ENCODE data around the gene TRMT5.

Gene TRMT5

GRCh38 chr14:60973070-60973469 lies 7.8 kb downstream of the TRMT5 start:
- Histone ChIP-seq H3K4me1 (ENCODE audit: low read length) (no peaks in the 10 kb centered on the region), H3K36me3 (replicated peaks; ENCODE audit: insufficient read depth, low read length) (no peaks in the 10 kb centered on the region), H2AFZ (ENCODE audit: low read length) (no peak overlapping the region), H3K79me2 (ENCODE audit: low read length) (no peaks in the 10 kb centered on the region), H3K4me2 (ENCODE audit: low read depth, low read length) (no peak overlapping the region), H3K9me2 (replicated peaks; ENCODE audit: insufficient read depth, low read length) (no peaks in the 10 kb centered on the region), H3K9ac (ENCODE audit: low read length) (no peak overlapping the region), H3F3A (ENCODE audit: insufficient read depth, low read length) (no peaks in the 10 kb centered on the region), H3K4me3 (ENCODE audit: low read length) (no peak overlapping the region), H4K20me1 (ENCODE audit: insufficient read depth, low read length) (no peaks in the 10 kb centered on the region), H3K27me3 (replicated peaks; ENCODE audit: insufficient read depth, low read length) (no peaks in the 10 kb centered on the region), H3K27ac (ENCODE audit: low read length) (no peak overlapping the region), H3K9me3 (replicated peaks; ENCODE audit: insufficient read depth, low read length) (no peaks in the 10 kb centered on the region)
- TF ChIP-seq EZH2phosphoT487 (IDR thresholded peaks at IDR 0.05; ENCODE audit: low read length) (no peak), EZH2 (optimal IDR thresholded peaks at IDR 0.05; ENCODE audit: low read depth, low read length) (no peak)
- TF ChIP-seq, protein P1, sequence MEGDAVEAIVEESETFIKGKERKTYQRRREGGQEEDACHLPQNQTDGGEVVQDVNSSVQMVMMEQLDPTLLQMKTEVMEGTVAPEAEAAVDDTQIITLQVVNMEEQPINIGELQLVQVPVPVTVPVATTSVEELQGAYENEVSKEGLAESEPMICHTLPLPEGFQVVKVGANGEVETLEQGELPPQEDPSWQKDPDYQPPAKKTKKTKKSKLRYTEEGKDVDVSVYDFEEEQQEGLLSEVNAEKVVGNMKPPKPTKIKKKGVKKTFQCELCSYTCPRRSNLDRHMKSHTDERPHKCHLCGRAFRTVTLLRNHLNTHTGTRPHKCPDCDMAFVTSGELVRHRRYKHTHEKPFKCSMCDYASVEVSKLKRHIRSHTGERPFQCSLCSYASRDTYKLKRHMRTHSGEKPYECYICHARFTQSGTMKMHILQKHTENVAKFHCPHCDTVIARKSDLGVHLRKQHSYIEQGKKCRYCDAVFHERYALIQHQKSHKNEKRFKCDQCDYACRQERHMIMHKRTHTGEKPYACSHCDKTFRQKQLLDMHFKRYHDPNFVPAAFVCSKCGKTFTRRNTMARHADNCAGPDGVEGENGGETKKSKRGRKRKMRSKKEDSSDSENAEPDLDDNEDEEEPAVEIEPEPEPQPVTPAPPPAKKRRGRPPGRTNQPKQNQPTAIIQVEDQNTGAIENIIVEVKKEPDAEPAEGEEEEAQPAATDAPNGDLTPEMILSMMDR (IDR thresholded peaks at IDR 0.05; ENCODE audit: low read length): no peak
- no peak for DNase-seq

DNA sequence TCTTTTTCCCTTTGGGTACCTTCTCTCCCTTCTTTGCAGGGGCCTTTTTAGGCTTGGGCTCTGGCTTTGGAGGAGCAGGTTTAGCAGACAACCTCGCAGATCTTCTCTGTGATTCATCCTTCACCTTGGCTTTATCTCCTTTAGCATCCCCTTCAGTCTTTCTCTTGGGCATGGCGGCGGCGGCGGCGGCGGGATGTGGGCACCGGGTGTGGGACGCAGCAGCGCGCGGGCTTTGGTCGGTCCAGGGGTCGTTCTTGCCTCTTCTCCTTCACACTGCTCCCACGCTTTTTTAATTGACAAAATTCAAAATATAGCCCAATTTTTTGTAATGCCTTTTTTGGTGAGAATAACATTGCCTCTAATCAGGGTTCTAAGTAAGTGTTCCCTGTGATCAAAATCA lies 8.6 kb downstream of the TRMT5 start:
- no peaks in the 10 kb centered on the region for H3K9me3 ChIP-seq (replicated peaks; ENCODE audit: insufficient read depth, low read length)
- H3K9me2 ChIP-seq (replicated peaks; ENCODE audit: insufficient read depth, low read length): no peaks in the 10 kb centered on the region
- H3K4me1 ChIP-seq (ENCODE audit: low read length): no peaks in the 10 kb centered on the region
- no peaks in the 10 kb centered on the region for H3K36me3 ChIP-seq (replicated peaks; ENCODE audit: insufficient read depth, low read length)
- H3K9ac ChIP-seq (ENCODE audit: low read length): no peak overlapping the region
- no peak overlapping the region for H3K4me2 ChIP-seq (ENCODE audit: low read depth, low read length)
- no peak for DNase-seq
- H3K79me2 ChIP-seq (ENCODE audit: low read length): no peaks in the 10 kb centered on the region
- H2AFZ ChIP-seq (ENCODE audit: low read length): no peak overlapping the region
- H3F3A ChIP-seq (ENCODE audit: insufficient read depth, low read length): no peaks in the 10 kb centered on the region
- no peak overlapping the region for H3K4me3 ChIP-seq (ENCODE audit: low read length)
- H4K20me1 ChIP-seq (ENCODE audit: insufficient read depth, low read length): no peaks in the 10 kb centered on the region
- TF ChIP-seq, protein P1 (IDR thresholded peaks at IDR 0.05; ENCODE audit: low read length): no peak
- TF ChIP-seq EZH2phosphoT487 (IDR thresholded peaks at IDR 0.05; ENCODE audit: low read length): no peak
- TF ChIP-seq EZH2 (optimal IDR thresholded peaks at IDR 0.05; ENCODE audit: low read depth, low read length): no peak
- no peak overlapping the region for H3K27ac ChIP-seq (ENCODE audit: low read length)
- H3K27me3 ChIP-seq (replicated peaks; ENCODE audit: insufficient read depth, low read length): no peaks in the 10 kb centered on the region

DNA sequence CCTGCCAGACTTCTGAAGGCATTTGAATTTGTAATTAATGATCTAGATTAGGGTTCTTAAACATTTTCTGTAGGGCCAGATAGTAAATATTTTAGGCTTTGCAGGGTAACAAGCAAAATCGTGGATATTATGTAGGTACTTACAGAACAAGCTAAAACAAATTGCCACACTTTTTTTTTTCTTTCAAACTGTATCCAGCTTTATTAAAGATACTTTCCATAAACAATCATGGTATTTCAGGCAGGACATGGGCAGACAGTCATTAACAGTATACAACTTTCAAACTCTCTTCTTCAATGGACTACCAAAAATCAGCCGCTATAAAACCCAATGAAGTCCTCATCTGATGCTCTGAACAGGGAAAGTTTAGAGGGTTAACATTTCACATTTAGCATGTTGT lies 9.6 kb downstream of the TRMT5 start:
- no peak overlapping the region for H3K27ac ChIP-seq (ENCODE audit: low read length)
- H3F3A ChIP-seq (ENCODE audit: insufficient read depth, low read length): no peaks in the 10 kb centered on the region

More for the DNA sequence above, 9.6 kb downstream of the TRMT5 start:
- Histone ChIP-seq H2AFZ (ENCODE audit: low read length) (no peak overlapping the region), H3K79me2 (ENCODE audit: low read length) (no peaks in the 10 kb centered on the region), H3K4me2 (ENCODE audit: low read depth, low read length) (no peak overlapping the region), H3K9me2 (replicated peaks; ENCODE audit: insufficient read depth, low read length) (no peaks in the 10 kb centered on the region), H3K27me3 (replicated peaks; ENCODE audit: insufficient read depth, low read length) (no peaks in the 10 kb centered on the region), H3K4me3 (ENCODE audit: low read length) (no peak overlapping the region), H4K20me1 (ENCODE audit: insufficient read depth, low read length) (no peaks in the 10 kb centered on the region), H3K9me3 (replicated peaks; ENCODE audit: insufficient read depth, low read length) (no peaks in the 10 kb centered on the region), H3K4me1 (ENCODE audit: low read length) (no peaks in the 10 kb centered on the region), H3K36me3 (replicated peaks; ENCODE audit: insufficient read depth, low read length) (no peaks in the 10 kb centered on the region), H3K9ac (ENCODE audit: low read length) (no peak overlapping the region)
- DNase-seq: no peak
- TF ChIP-seq EZH2 (optimal IDR thresholded peaks at IDR 0.05; ENCODE audit: low read depth, low read length) (no peak), EZH2phosphoT487 (IDR thresholded peaks at IDR 0.05; ENCODE audit: low read length) (no peak)
- TF ChIP-seq, protein P1 (IDR thresholded peaks at IDR 0.05; ENCODE audit: low read length): no peak

Data from MM.1S (cell line).